Measurements from ENCODE around the gene IGSF21.

The IGSF21 gene

GRCh38 chr1:18088077-18088594 is 19.5 kb upstream of the IGSF21 start:
- TF ChIP-seq, protein P1, sequence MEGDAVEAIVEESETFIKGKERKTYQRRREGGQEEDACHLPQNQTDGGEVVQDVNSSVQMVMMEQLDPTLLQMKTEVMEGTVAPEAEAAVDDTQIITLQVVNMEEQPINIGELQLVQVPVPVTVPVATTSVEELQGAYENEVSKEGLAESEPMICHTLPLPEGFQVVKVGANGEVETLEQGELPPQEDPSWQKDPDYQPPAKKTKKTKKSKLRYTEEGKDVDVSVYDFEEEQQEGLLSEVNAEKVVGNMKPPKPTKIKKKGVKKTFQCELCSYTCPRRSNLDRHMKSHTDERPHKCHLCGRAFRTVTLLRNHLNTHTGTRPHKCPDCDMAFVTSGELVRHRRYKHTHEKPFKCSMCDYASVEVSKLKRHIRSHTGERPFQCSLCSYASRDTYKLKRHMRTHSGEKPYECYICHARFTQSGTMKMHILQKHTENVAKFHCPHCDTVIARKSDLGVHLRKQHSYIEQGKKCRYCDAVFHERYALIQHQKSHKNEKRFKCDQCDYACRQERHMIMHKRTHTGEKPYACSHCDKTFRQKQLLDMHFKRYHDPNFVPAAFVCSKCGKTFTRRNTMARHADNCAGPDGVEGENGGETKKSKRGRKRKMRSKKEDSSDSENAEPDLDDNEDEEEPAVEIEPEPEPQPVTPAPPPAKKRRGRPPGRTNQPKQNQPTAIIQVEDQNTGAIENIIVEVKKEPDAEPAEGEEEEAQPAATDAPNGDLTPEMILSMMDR (IDR thresholded peaks at IDR 0.05; ENCODE audit: low read length): no peak
- TF ChIP-seq EZH2phosphoT487 (IDR thresholded peaks at IDR 0.05; ENCODE audit: low read length) (no peak), EZH2 (optimal IDR thresholded peaks at IDR 0.05; ENCODE audit: low read depth, low read length) (no peak)
- Histone ChIP-seq H3K9me2 (replicated peaks; ENCODE audit: insufficient read depth, low read length) (no peaks in the 10 kb centered on the region), H3K4me2 (ENCODE audit: low read depth, low read length) (no peak overlapping the region), H3K9me3 (replicated peaks; ENCODE audit: insufficient read depth, low read length) (no peaks in the 10 kb centered on the region), H3K79me2 (ENCODE audit: low read length) (no peaks in the 10 kb centered on the region), H3K9ac (ENCODE audit: low read length) (no peak overlapping the region), H3K27me3 (replicated peaks; ENCODE audit: insufficient read depth, low read length) (peaks cover 70% of the 10 kb centered on the region), H3K36me3 (replicated peaks; ENCODE audit: insufficient read depth, low read length) (no peaks in the 10 kb centered on the region), H3K4me3 (ENCODE audit: low read length) (no peak overlapping the region), H3F3A (ENCODE audit: insufficient read depth, low read length) (no peaks in the 10 kb centered on the region), H3K4me1 (ENCODE audit: low read length) (no peaks in the 10 kb centered on the region), H2AFZ (ENCODE audit: low read length) (no peak overlapping the region), H4K20me1 (ENCODE audit: insufficient read depth, low read length) (no peaks in the 10 kb centered on the region), H3K27ac (ENCODE audit: low read length) (no peak overlapping the region)
- no peak for DNase-seq

- no peaks in the 10 kb centered on the region for H3K36me3 ChIP-seq (replicated peaks; ENCODE audit: insufficient read depth, low read length)
- H3K79me2 ChIP-seq (ENCODE audit: low read length): no peaks in the 10 kb centered on the region
- H3K9ac ChIP-seq (ENCODE audit: low read length): no peak overlapping the region
- no peaks in the 10 kb centered on the region for H4K20me1 ChIP-seq (ENCODE audit: insufficient read depth, low read length)
- peaks cover 69% of the 10 kb centered on the region for H3K27me3 ChIP-seq (replicated peaks; ENCODE audit: insufficient read depth, low read length)
- no peak overlapping the region for H3K4me2 ChIP-seq (ENCODE audit: low read depth, low read length)
- no peaks in the 10 kb centered on the region for H3F3A ChIP-seq (ENCODE audit: insufficient read depth, low read length)
- H3K9me3 ChIP-seq (replicated peaks; ENCODE audit: insufficient read depth, low read length): no peaks in the 10 kb centered on the region
- no peak overlapping the region for H3K4me3 ChIP-seq (ENCODE audit: low read length)
- no peak overlapping the region for H2AFZ ChIP-seq (ENCODE audit: low read length)
- no peaks in the 10 kb centered on the region for H3K9me2 ChIP-seq (replicated peaks; ENCODE audit: insufficient read depth, low read length)
- TF ChIP-seq, protein P1 (IDR thresholded peaks at IDR 0.05; ENCODE audit: low read length): no peak
- TF ChIP-seq EZH2 (optimal IDR thresholded peaks at IDR 0.05; ENCODE audit: low read depth, low read length) (no peak), EZH2phosphoT487 (IDR thresholded peaks at IDR 0.05; ENCODE audit: low read length) (no peak)
- no peaks in the 10 kb centered on the region for H3K4me1 ChIP-seq (ENCODE audit: low read length)
- no peak overlapping the region for H3K27ac ChIP-seq (ENCODE audit: low read length)
- no peak for DNase-seq
Observed at GRCh38 chr1:18089488-18089887, 18.1 kb upstream of the IGSF21 start.

DNA sequence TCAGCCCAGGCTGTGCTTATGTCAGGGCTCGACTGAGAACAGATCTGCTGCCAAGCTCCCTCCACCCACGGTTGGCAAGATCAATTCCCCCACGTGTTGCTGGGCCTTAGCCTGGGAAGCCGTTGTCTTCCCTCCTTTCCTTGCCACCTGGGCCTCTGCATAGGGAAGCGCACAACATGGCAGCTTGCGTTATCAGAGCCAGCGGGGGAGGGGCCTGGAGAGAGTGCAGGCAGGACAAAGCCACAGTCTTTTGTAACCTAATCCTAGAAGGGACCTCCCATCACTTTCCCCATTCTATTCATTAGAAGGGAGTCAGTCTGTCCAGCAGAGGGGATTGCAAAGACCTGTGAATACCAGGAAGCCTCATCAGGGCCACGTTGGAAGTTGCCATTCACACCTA is 17.0 kb upstream of the IGSF21 start:
- no peaks in the 10 kb centered on the region for H3K9me2 ChIP-seq (replicated peaks; ENCODE audit: insufficient read depth, low read length)
- H3K27ac ChIP-seq (ENCODE audit: low read length): no peak overlapping the region
- no peaks in the 10 kb centered on the region for H3K9me3 ChIP-seq (replicated peaks; ENCODE audit: insufficient read depth, low read length)
- H3K4me1 ChIP-seq (ENCODE audit: low read length): no peaks in the 10 kb centered on the region
- peaks cover 60% of the 10 kb centered on the region for H3K27me3 ChIP-seq (replicated peaks; ENCODE audit: insufficient read depth, low read length)
- TF ChIP-seq EZH2 (optimal IDR thresholded peaks at IDR 0.05; ENCODE audit: low read depth, low read length) (no peak), EZH2phosphoT487 (IDR thresholded peaks at IDR 0.05; ENCODE audit: low read length) (no peak)
- TF ChIP-seq, protein P1 (IDR thresholded peaks at IDR 0.05; ENCODE audit: low read length): no peak
- H3K36me3 ChIP-seq (replicated peaks; ENCODE audit: insufficient read depth, low read length): no peaks in the 10 kb centered on the region
- H3K4me2 ChIP-seq (ENCODE audit: low read depth, low read length): no peak overlapping the region
- H2AFZ ChIP-seq (ENCODE audit: low read length): no peak overlapping the region
- no peaks in the 10 kb centered on the region for H3F3A ChIP-seq (ENCODE audit: insufficient read depth, low read length)
- no peak overlapping the region for H3K4me3 ChIP-seq (ENCODE audit: low read length)
- H3K9ac ChIP-seq (ENCODE audit: low read length): no peak overlapping the region
- H4K20me1 ChIP-seq (ENCODE audit: insufficient read depth, low read length): no peaks in the 10 kb centered on the region
- H3K79me2 ChIP-seq (ENCODE audit: low read length): no peaks in the 10 kb centered on the region
- DNase-seq: no peak
